Small intestine (tissue), 7 donors: Measurements from ENCODE around the gene CPNE6. TPM values are rescaled to one million over a fixed set of nuclear protein-coding genes. Genes with fewer than 3 reads are reported as not detected.

Source experiments
- DNase-seq, 2 donors: peaks; one replicate each; pipeline versions ENCODE4 v3.0.0 to v3.0.0-alpha.2; 2013
- FAIRE-seq: peaks from 2 replicates; lab custom pipeline; 2012; peaks lifted over from hg19 to GRCh38; lab: Jason Lieb, UNC
- H3K27ac ChIP-seq, 3 donors: one replicate each; pipeline ENCODE4 v1.5.1; 2013; ENCODE audit warnings: low read length in 2 of 3, mild to moderate bottlenecking in 2 of 3, control low read depth in 1 of 3, inconsistent platforms in 1 of 3, low read depth in 1 of 3, moderate library complexity in 1 of 3
- H3K27me3 ChIP-seq, 3 donors: one replicate each; pipeline ENCODE4 v1.6.1; 2013; ENCODE audit warnings: low read length in 3 of 3, inconsistent platforms in 1 of 3; ENCODE audit not compliant: control insufficient read depth in 3 of 3, insufficient read depth in 3 of 3
- H3K36me3 ChIP-seq, 3 donors: one replicate each; pipeline ENCODE4 v1.6.1; 2013; ENCODE audit warnings: low read length in 3 of 3, inconsistent platforms in 1 of 3, low read depth in 1 of 3, mild to moderate bottlenecking in 1 of 3, moderate library complexity in 1 of 3; ENCODE audit not compliant: control insufficient read depth in 3 of 3, insufficient read depth in 2 of 3
- H3K4me1 ChIP-seq, 3 donors: one replicate each; pipeline ENCODE4 v1.6.1; 2013; ENCODE audit warnings: low read length in 2 of 3, inconsistent platforms in 1 of 3, low read depth in 1 of 3, mild to moderate bottlenecking in 1 of 3, moderate library complexity in 1 of 3; ENCODE audit not compliant: control insufficient read depth in 3 of 3, insufficient read depth in 2 of 3
- H3K4me3 ChIP-seq, 3 donors: one replicate each; pipeline ENCODE4 v1.5.1; 2013; ENCODE audit warnings: low read length in 3 of 3, control low read depth in 1 of 3, inconsistent platforms in 1 of 3, low read depth in 1 of 3, mild to moderate bottlenecking in 1 of 3, moderate library complexity in 1 of 3
- H3K9me3 ChIP-seq, 2 donors: one replicate each; pipeline ENCODE4 v1.6.1; 2013; ENCODE audit warnings: low read depth in 1 of 2, low read length in 1 of 2; ENCODE audit not compliant: control insufficient read depth in 2 of 2, insufficient read depth in 1 of 2
- WGBS, 3 donors: extraction: QIAGEN DNeasy Blood & Tissue Kit; methylation state at CpG; one replicate each; pipeline ENCODE4 v1.1.7; 2013; 5-methylcytosine and 5-hydroxymethylcytosine counted together
- polyA plus RNA-seq, 4 donors: library from polyadenylated mRNA; stranded (reverse) in 3 of 4; unstranded in 1 of 4; fragments of 200-250 nt in 3 of 4; fragments of 120-200 nt in 1 of 4; gene quantifications; one replicate each; pipeline versions ENCODE4 v1.2.1 to v1.2.3, GENCODE V29; 2013
- donor health status: healthy with polysubstance abuse.
- donor health status: control.
- donor health status: control.
- donor health status: Bipolar disorder and iron deficiency.
- donor health status: healthy.

The CPNE6 gene
- polyA plus RNA-seq, 4 donors, result 0.03 to 10.7 (median 4.2) TPM

GRCh38 chr14:24106672-24107271, 35.4 kb downstream of the CPNE6 start:
- Histone ChIP-seq H3K4me3 (no peak overlapping the region), H3K27me3 (no peaks in the 10 kb centered on the region), H3K4me1 (peaks cover 0 to 19% (median 0%) of the 10 kb centered on the region in 3 donors), H3K36me3 (peaks cover 0 to 31% (median 9%) of the 10 kb centered on the region in 3 donors), H3K9me3 (peaks cover 0 to 3% of the 10 kb centered on the region in 2 donors), H3K27ac (no peak overlapping the region)
- WGBS, 3 donors, result 79 to 90% (median 83%) methylated on average over 4 of the region's 4 CpGs
- FAIRE-seq (no peak), DNase-seq (no peak)

- FAIRE-seq, result no peak
- Histone ChIP-seq H3K9me3 (peaks cover 0 to 3% of the 10 kb centered on the region in 2 donors), H3K27ac (peak overlapping the region in 2 of 3 donors; percentile 9 to 41), H3K4me1 (peaks cover 0 to 21% (median 0%) of the 10 kb centered on the region in 3 donors), H3K27me3 (no peaks in the 10 kb centered on the region), H3K4me3 (no peak overlapping the region), H3K36me3 (peaks cover 0 to 16% (median under 1%) of the 10 kb centered on the region in 3 donors)
- DNase-seq, result no peak
- WGBS, 3 donors, result 37 to 49% (median 45%) methylated on average over 5 of the region's 5 CpGs
Observed at GRCh38 chr14:24108336-24108874, 37.0 kb downstream of the CPNE6 start.

GRCh38 chr14:24110060-24110459, 38.7 kb downstream of the CPNE6 start:
- Histone ChIP-seq H3K27ac (peak overlapping the region in 2 of 3 donors; percentile 8 to 76), H3K4me3 (no peak overlapping the region), H3K36me3 (peaks cover 0 to 2% (median 0%) of the 10 kb centered on the region in 3 donors), H3K9me3 (no peaks in the 10 kb centered on the region), H3K27me3 (no peaks in the 10 kb centered on the region), H3K4me1 (peaks cover 0 to 24% (median 0%) of the 10 kb centered on the region in 3 donors)
- no peak for DNase-seq
- FAIRE-seq, result no peak
- WGBS, 3 donors, result 55 to 72% (median 61%) methylated on average over 9 of the region's 9 CpGs

GRCh38 chr14:24110523-24110922, 39.2 kb downstream of the CPNE6 start:
- H3K9me3 ChIP-seq, result no peaks in the 10 kb centered on the region
- peak; percentile 53 to 63 for DNase-seq
- FAIRE-seq, result no peak
- H3K4me3 ChIP-seq, result no peak overlapping the region
- no peaks in the 10 kb centered on the region for H3K36me3 ChIP-seq
- H3K27ac ChIP-seq, result peak overlapping the region in 1 of 3 donors; percentile 76
- H3K27me3 ChIP-seq, result no peaks in the 10 kb centered on the region
- WGBS, 3 donors, result 18 to 51% (median 37%) methylated on average over 1 of the region's 1 CpG
- peaks cover 0 to 24% (median under 1%) of the 10 kb centered on the region in 3 donors for H3K4me1 ChIP-seq

- peaks cover 0 to 16% (median under 1%) of the 10 kb centered on the region in 3 donors for H3K36me3 ChIP-seq
- no peaks in the 10 kb centered on the region for H3K9me3 ChIP-seq
- H3K4me3 ChIP-seq, result peak overlapping the region; percentile 50 to 87 (median 52)
- no peaks in the 10 kb centered on the region for H3K27me3 ChIP-seq
- H3K4me1 ChIP-seq, result peaks cover 0 to 28% (median 13%) of the 10 kb centered on the region in 3 donors
- 8 to 16% (median 14%) methylated on average over 15 of the region's 15 CpGs for WGBS, 3 donors
- H3K27ac ChIP-seq, result peak overlapping the region; percentile 87 to 100 (median 98)
- DNase-seq, result no peak
- FAIRE-seq, result no peak
Observed at GRCh38 chr14:24113379-24113800, 42.0 kb downstream of the CPNE6 start.

- WGBS, 3 donors, result 0% methylated on average over 41 to 42 of the region's 42 CpGs
- Histone ChIP-seq H3K27ac (peak overlapping the region; percentile 87 to 100 (median 98)), H3K9me3 (no peaks in the 10 kb centered on the region), H3K4me1 (peaks cover 0 to 27% (median 13%) of the 10 kb centered on the region in 3 donors), H3K4me3 (peak overlapping the region; percentile 50 to 87 (median 52)), H3K36me3 (peaks cover 0 to 22% (median 3%) of the 10 kb centered on the region in 3 donors), H3K27me3 (no peaks in the 10 kb centered on the region)
- DNase-seq (peak; percentile 97 to 99), FAIRE-seq (no peak)
Observed at GRCh38 chr14:24113801-24114531, 42.6 kb downstream of the CPNE6 start.

- Histone ChIP-seq H3K27me3 (no peaks in the 10 kb centered on the region), H3K36me3 (peaks cover 0 to 30% (median 6%) of the 10 kb centered on the region in 3 donors), H3K4me3 (peak within 1 kb of the TSS; percentile 72 to 95 (median 87)), H3K4me1 (peaks cover 0 to 26% (median 13%) of the 10 kb centered on the region in 3 donors), H3K27ac (peak within 1 kb of the TSS; percentile 97 to 100 (median 98)), H3K9me3 (no peaks in the 10 kb centered on the region)
- 0 to 1% (median 0%) methylated on average over 65 of the region's 65 CpGs for WGBS, 3 donors
- DNase-seq (peak; percentile 100), FAIRE-seq (peak; percentile 55)
Observed at GRCh38 chr14:24114532-24115421, 43.4 kb downstream of the CPNE6 start, which contains the start of the genes DCAF11 and NRL. TSS of gene DCAF11 (plus strand) at chr14:24114777. CDS start at chr14:24115595, 818 bp downstream. TSS of gene NRL (minus strand) at chr14:24114949. CDS start at chr14:24082848, 32,101 bp downstream.
